Measurements from ENCODE around the gene PLPPR1. TPM values are rescaled to one million over a fixed set of nuclear protein-coding genes. Genes with fewer than 3 reads are reported as not detected.

The PLPPR1 gene
- total and polyA plus RNA-seq, 2 of the 4 experiments (the other 2 are of a cell fraction): not detected

DNA sequence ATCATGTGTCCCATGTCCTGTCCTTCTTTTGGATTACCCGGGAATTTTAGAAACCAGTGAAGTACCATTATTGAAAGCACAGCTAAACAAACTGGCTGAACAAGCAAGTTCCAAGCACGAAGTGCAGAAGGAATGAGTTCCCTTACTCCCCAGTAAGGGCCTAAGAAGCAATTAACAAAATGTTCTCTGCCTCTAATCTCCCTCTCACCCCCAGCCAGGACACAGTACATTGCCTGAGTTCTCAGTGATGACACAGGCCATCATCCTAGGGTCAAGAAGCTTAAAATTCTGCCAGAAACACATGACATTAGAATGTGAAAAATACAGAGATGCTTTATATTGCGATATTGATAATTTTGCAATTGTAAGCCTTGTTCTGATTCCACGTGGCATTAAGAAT lies 118.0 kb downstream of the PLPPR1 start:
- no peak overlapping the region for H3K9ac ChIP-seq (ENCODE audit: low read depth, low read length)
- peaks cover 2% of the 10 kb centered on the region; the same call in 1 of the 2 replicates for H3K9me3 ChIP-seq (ENCODE audit: control insufficient read depth, insufficient read depth, low read length)
- H3K79me1 ChIP-seq (ENCODE audit: low read depth in 1 of 2, low read length in 2 of 2): no peaks in the 10 kb centered on the region
- H4K5ac ChIP-seq (ENCODE audit: low read depth, low read length): no peak overlapping the region
- no peaks in the 10 kb centered on the region for H3K4me1 ChIP-seq (ENCODE audit: control insufficient read depth, insufficient read depth, low read length)
- H2AK9ac ChIP-seq (replicated peaks; ENCODE audit: low read depth, low read length, poor library complexity): no peak overlapping the region
- no peak overlapping the region for H2BK20ac ChIP-seq (ENCODE audit: low read depth, low read length)
- H3K4me3 ChIP-seq (ENCODE audit: insufficient read depth, low read depth, low read length): no peak overlapping the region
- H3K4ac ChIP-seq (ENCODE audit: low read depth, low read length): no peak overlapping the region
- H3K56ac ChIP-seq (ENCODE audit: extremely low read depth, insufficient read depth, low read length): no peak overlapping the region
- H4K91ac ChIP-seq (ENCODE audit: insufficient read depth, low read depth, low read length): no peak overlapping the region
- WGBS, 2 experiments (ENCODE audit: extremely low coverage in 2 of 2, insufficient read length in 1 of 2): 40% methylated on average over 1 of the region's 4 CpGs; no CpG with 5 or more reads in 1 of the 2 experiments
- no peaks in the 10 kb centered on the region for H3K36me3 ChIP-seq (ENCODE audit: control insufficient read depth, insufficient read depth, low read length)
- no peak overlapping the region for H2AFZ ChIP-seq (replicated peaks; ENCODE audit: low read length, poor library complexity)
- H4K8ac ChIP-seq (ENCODE audit: low read depth in 2 of 2, low read length in 2 of 2): no peak overlapping the region
- in situ Hi-C loops (cut with MboI; ENCODE audit: low sequenced_read_pairs): no loop called here
- no peaks in the 10 kb centered on the region for H3K27me3 ChIP-seq (ENCODE audit: control insufficient read depth, insufficient read depth, low read length)
- POLR2A ChIA-PET (ENCODE audit: unreplicated experiment): no interaction called here
- ATAC-seq (ENCODE audit: low read depth) (no peak), DNase-seq (no peak)
- no peak overlapping the region for H2BK15ac ChIP-seq (ENCODE audit: low read depth, low read length)
- H3K14ac ChIP-seq (replicated peaks; ENCODE audit: low read depth, low read length): no peak overlapping the region
- H4K20me1 ChIP-seq (ENCODE audit: insufficient read depth, low read length): no peaks in the 10 kb centered on the region
- no peak overlapping the region for H3K27ac ChIP-seq (ENCODE audit: insufficient read depth, low read length)
- CTCF ChIA-PET: no interaction called here
- dilution Hi-C loops (cut with HindIII; ENCODE audit: low sequenced_read_pairs, unreplicated experiment): no loop called here
- no peak overlapping the region for H3K18ac ChIP-seq (ENCODE audit: low read depth, low read length)
- H2BK120ac ChIP-seq (ENCODE audit: low read depth, low read length): no peak overlapping the region
- H3K9me1 ChIP-seq (ENCODE audit: insufficient read depth, low read length): no peaks in the 10 kb centered on the region
- no peak overlapping the region for H3K23ac ChIP-seq (ENCODE audit: low read depth, low read length)
- H2BK5ac ChIP-seq (ENCODE audit: low read depth, low read length, poor library complexity, severe bottlenecking): no peak overlapping the region
- TF ChIP-seq, protein P1, sequence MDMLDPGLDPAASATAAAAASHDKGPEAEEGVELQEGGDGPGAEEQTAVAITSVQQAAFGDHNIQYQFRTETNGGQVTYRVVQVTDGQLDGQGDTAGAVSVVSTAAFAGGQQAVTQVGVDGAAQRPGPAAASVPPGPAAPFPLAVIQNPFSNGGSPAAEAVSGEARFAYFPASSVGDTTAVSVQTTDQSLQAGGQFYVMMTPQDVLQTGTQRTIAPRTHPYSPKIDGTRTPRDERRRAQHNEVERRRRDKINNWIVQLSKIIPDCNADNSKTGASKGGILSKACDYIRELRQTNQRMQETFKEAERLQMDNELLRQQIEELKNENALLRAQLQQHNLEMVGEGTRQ (IDR thresholded peaks at IDR 0.05; ENCODE audit: low read depth, low read length): no peak
- TF ChIP-seq FOS (IDR thresholded peaks at IDR 0.05; ENCODE audit: low read depth, low read length) (no peak), MXI1 (IDR thresholded peaks at IDR 0.05; ENCODE audit: borderline replicate concordance, low read depth, low read length) (no peak), RAD21 (IDR thresholded peaks at IDR 0.05; ENCODE audit: low read length) (no peak), NFE2L2 (IDR thresholded peaks at IDR 0.05; ENCODE audit: low read depth, low read length) (no peak), CEBPB (IDR thresholded peaks at IDR 0.05; ENCODE audit: low read depth, low read length) (no peak), MAFK (IDR thresholded peaks at IDR 0.05; ENCODE audit: low read depth, low read length) (no peak), MAZ (IDR thresholded peaks at IDR 0.05; ENCODE audit: borderline replicate concordance, low read depth, low read length) (no peak), POLR2A (IDR thresholded peaks at IDR 0.05; ENCODE audit: low read depth, low read length) (no peak), RFX5 (IDR thresholded peaks at IDR 0.05; ENCODE audit: low read depth, low read length) (no peak), SMC3 (IDR thresholded peaks at IDR 0.05; ENCODE audit: low read depth, low read length) (no peak), BHLHE40 (IDR thresholded peaks at IDR 0.05; ENCODE audit: low read depth, low read length) (no peak), CHD1 (IDR thresholded peaks at IDR 0.05; ENCODE audit: low read depth, low read length) (no peak), RCOR1 (IDR thresholded peaks at IDR 0.05; ENCODE audit: insufficient replicate concordance, low read length) (no peak)
- TF ChIP-seq, protein P2, sequence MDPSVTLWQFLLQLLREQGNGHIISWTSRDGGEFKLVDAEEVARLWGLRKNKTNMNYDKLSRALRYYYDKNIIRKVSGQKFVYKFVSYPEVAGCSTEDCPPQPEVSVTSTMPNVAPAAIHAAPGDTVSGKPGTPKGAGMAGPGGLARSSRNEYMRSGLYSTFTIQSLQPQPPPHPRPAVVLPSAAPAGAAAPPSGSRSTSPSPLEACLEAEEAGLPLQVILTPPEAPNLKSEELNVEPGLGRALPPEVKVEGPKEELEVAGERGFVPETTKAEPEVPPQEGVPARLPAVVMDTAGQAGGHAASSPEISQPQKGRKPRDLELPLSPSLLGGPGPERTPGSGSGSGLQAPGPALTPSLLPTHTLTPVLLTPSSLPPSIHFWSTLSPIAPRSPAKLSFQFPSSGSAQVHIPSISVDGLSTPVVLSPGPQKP (IDR thresholded peaks at IDR 0.05; ENCODE audit: borderline replicate concordance, low read depth, low read length): no peak
- TF ChIP-seq, protein P3, sequence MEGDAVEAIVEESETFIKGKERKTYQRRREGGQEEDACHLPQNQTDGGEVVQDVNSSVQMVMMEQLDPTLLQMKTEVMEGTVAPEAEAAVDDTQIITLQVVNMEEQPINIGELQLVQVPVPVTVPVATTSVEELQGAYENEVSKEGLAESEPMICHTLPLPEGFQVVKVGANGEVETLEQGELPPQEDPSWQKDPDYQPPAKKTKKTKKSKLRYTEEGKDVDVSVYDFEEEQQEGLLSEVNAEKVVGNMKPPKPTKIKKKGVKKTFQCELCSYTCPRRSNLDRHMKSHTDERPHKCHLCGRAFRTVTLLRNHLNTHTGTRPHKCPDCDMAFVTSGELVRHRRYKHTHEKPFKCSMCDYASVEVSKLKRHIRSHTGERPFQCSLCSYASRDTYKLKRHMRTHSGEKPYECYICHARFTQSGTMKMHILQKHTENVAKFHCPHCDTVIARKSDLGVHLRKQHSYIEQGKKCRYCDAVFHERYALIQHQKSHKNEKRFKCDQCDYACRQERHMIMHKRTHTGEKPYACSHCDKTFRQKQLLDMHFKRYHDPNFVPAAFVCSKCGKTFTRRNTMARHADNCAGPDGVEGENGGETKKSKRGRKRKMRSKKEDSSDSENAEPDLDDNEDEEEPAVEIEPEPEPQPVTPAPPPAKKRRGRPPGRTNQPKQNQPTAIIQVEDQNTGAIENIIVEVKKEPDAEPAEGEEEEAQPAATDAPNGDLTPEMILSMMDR (conservative IDR thresholded peaks at IDR 0.05; ENCODE audit: low read depth, low read length): no peak
- H2AK5ac ChIP-seq (ENCODE audit: low read depth, low read length): no peak overlapping the region
- intact Hi-C loops (cut with micrococcal nuclease): no loop called here
- no peak overlapping the region for H3K4me2 ChIP-seq (ENCODE audit: low read depth, low read length)
- BruUV-seq (replicated peaks): no TSS peak
